Posterior cingulate gyrus (tissue), 11 donors: ENCODE data around the gene RCOR3.

ENCODE experiments used
- DNase-seq, 10 donors: peaks; one replicate each; pipeline versions ENCODE4 v3.0.0 to v3.0.0-alpha.2; 2020 to 2021; ENCODE audit warnings: mixed read lengths in 3 of 10
- intact Hi-C: fragments of 100-400 bp; cut with DNase I; formaldehyde crosslinking; loops from one replicate; pipeline ENCODE4 v1.15.1; 2023

Gene RCOR3

DNA sequence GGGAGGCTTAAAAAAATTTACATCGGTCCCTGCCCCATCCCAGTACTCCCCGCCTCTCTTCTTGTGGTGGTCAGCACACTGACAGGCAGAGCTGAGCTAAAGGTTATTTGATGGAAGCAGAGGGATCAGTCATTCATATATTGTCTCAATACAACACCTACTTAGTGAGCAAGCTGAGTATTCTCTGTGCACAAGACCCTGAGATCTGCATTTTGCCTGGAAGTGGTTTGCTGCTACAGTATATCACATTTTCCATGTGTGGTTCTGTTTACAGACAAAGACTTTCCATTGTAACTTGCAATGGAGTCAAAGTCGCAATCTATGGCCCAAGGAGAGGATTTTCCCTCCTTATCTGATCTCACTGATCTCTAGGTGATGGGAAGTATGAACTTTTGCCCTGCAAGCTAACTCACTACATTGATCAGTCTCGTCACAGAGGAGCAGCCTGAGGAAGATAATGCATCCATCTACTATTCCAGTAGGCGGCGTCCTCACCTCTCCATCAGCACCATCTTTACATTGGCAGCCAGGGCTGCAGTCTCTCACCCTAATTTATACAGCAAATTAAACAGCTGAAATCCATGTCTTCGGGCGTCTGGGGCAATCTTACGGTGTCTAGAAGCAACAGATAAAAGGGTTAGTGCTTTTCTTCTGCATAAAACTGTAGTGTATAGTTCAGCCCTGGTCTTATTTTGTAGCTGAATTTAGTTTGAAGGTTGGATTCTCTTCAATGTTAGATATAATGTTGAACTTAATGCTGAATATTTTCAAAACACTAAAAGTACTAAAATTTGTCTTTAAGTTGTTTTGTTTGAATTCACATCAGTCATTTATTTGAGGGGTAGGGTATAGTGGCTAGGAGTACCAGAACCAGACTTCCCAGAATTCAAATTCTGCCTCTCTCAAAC is 64.2 kb downstream of the RCOR3 start:
- intact Hi-C loops, result loop anchor here (10.0 kb wide), 2 partner anchors 151 to 191 kb away; no protein-coding TSS in a partner anchor
- DNase-seq, result peak in 4 of 10 donors; percentile 25 to 53 (median 43)

DNA sequence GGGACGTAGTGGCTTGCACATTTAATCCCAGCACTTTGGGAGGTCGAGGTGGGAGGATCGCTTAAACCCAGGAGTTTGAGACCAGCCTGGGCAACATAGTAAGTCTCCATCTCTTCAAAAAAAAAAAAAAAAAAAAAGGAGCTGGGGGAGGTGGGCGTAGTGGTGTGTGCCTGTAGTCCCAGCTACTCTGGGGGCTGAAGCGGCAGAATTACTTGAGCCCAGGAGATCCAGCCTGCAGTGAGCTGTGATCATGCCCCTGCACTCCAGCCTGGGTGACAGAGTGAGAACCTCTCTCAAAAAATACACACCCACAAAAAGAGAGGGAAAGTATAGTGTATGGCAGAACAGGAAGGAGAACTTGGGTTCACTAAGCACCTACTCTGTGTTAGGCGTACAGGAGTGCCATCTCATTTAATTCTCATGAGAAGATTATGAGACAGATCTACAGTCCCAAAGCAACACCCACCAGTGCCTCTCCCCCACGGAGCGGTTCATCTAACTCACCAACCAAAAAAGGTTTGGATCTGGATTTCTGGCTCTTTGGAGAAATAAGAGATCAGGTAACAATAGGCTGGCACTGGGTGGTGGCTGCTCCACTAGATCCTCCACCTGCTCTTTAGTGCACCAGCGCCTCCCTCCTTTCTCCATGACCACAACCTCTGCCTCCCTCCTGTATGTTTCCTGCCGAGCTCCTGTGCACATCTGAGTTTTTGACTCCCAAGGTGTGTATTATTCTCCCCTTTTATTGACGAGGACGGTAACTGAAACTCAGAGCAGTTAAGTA is 66.0 kb downstream of the RCOR3 start:
- peak in 1 of 10 donors; percentile 41 for DNase-seq
- intact Hi-C loops, result loop anchor here (5.0 to 10.0 kb wide), 3 partner anchors 150 to 327 kb away; no protein-coding TSS in a partner anchor

GRCh38 chr1:211326140-211326527 is 67.0 kb downstream of the RCOR3 start:
- intact Hi-C loops, result loop anchor here (5.0 to 10.0 kb wide), 3 partner anchors 149 to 326 kb away; no protein-coding TSS in a partner anchor
- DNase-seq, result no peak

DNA sequence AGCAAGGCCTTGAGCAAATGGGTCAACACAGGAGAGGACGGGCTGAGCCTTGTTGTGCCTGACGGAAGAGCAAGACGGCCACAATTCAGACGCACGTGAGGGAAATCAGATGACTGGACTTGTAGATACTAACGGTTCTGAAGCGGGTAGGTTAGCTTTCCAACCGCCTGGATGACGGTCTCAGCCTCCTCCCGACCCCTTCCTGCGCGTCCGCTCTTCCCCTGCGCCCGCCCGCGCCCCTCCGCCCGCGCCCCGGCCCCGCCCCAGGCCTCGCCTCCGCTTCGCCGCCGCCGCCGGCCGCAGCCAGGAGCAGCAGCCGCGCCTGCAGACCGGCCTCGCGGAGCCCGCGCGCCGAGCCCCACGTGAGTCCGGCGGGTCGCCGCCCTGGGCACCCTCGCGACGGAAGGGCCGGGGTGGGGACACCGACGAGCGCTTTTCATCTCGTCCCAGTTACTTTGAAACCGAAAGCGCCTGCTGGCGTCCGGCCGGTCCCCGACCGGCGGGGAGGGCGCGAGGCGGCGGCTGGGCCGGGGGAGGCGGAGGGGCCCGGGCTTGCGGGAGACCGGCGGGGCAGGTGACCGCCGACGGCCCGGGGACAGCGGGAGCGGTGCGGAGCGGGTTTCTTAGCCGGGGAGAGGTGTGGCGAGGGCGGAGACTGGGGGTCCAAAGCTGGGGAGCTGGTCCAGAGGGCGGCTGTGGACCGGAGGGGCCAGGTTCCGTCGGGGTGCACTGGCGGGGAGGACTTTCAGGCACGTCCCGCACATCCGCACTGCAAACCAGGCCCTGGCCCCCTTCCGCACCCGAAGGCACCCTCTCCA is 67.6 kb downstream of the RCOR3 start, which contains the start of gene TRAF5:
Gene TRAF5, plus strand, starts transcription at position 306 of the 818 bp plus-strand sequence. CDS start 26,407 bp downstream, outside the sequence.
- peak in 6 of 10 donors; percentile 19 to 86 (median 57) for DNase-seq
- intact Hi-C loops, result loop anchor here (5.0 to 10.0 kb wide), 3 partner anchors 148 to 326 kb away; no protein-coding TSS in a partner anchor

DNA sequence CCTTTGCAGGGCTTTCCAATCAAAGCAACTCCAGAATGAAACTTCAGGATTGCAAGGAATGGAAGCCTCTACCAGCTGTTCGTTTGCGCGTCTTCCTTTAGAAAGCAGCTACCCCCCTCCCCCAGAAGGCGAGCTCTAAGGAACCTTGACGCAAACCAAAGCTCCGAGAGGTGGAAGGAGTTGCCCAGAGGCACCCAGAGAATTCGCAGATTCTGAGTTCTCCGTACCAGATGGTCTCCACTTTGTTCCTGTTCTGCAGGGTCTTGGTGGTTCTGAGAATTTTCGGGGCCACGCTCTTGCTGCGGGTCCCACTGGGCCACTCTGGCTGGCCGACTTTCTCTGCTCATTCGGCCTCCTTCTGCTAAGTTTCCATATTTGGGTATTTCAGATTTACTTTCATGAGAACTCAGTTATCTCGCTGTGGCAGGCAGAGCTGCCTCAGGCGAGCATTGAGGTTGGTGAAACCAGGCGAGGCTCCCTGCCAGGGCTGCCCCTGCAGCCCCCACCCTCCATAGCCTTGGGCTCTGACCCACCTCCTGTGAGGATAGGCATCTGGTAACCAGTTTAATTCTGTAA is 68.3 kb downstream of the RCOR3 start:
- intact Hi-C loops, result loop anchor here (5.0 to 10.0 kb wide), 3 partner anchors 147 to 325 kb away; no protein-coding TSS in a partner anchor
- DNase-seq, result peak in 1 of 10 donors; percentile 51

GRCh38 chr1:211328084-211328694 is 69.0 kb downstream of the RCOR3 start:
- intact Hi-C loops, result loop anchor here (5.0 to 10.0 kb wide), 3 partner anchors 147 to 324 kb away; no protein-coding TSS in a partner anchor
- peak in 1 of 10 donors; percentile 37 for DNase-seq

GRCh38 chr1:211328866-211329475 is 69.8 kb downstream of the RCOR3 start:
- DNase-seq, result peak in 1 of 10 donors; percentile 43
- intact Hi-C loops, result loop anchor here (5.0 to 10.0 kb wide), 3 partner anchors 146 to 323 kb away; no protein-coding TSS in a partner anchor

GRCh38 chr1:211329764-211330201 is 70.6 kb downstream of the RCOR3 start:
- intact Hi-C loops, result loop anchor here (5.0 to 10.0 kb wide), 3 partner anchors 145 to 323 kb away; no protein-coding TSS in a partner anchor
- peak in 1 of 10 donors; percentile 40 for DNase-seq

GRCh38 chr1:211330282-211330936 is 71.2 kb downstream of the RCOR3 start:
- DNase-seq, result peak in 1 of 10 donors; percentile 42
- intact Hi-C loops, result no loop called here

- DNase-seq, result no peak
- intact Hi-C loops, result no loop called here
Observed at GRCh38 chr1:211331011-211331709, 72.0 kb downstream of the RCOR3 start.

DNA sequence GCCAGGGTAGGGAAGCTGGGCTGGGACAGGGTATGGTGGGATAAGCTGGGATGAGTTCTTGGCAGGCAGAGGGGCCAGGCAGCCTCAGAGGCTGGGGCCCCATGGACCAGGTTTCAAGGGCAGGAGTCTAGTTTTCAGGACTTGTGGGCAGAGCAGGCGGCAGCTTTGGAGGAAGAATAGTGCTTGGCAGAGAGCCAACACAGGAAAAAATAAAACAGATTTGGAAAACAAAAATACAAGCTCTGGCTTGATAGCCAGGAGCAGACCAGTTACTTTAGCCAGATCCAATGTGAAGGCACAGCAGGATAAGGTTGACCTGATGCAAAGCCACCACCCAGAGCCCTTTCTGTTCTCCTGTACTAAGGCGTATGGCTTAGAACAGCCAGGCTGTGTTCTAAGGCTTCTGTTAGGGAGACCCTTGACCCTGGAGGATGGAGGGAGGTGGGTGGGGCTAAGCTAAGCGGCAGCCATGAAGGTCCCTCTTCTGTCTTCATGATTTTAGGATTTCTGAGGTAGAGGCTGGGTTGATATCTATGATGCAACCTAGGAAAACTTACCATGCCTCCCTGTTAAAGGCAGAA is 73.0 kb downstream of the RCOR3 start:
- intact Hi-C loops, result no loop called here
- no peak for DNase-seq

DNA sequence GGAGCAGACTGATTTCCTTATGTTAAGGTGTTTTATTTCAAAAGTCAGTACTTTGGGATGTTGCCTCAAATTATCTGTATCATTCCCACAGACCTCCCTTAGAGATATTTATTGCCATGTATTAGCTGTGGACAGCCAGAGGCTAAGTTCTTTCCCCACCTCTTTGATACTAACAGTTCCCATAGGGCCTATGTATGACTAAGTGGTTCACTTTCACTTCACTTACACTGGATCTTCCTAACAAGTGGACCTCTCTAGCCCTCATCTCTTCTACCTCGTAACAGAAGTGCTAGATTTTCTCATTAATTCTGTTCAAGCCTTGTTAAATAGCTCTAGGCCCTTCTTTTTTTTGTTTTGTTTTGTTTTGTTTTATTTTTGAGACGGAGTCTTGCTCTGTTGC is 73.7 kb downstream of the RCOR3 start:
- no peak for DNase-seq
- intact Hi-C loops, result no loop called here

- no peak for DNase-seq
- intact Hi-C loops, result no loop called here
Observed at GRCh38 chr1:211333906-211334305, 74.7 kb downstream of the RCOR3 start.

DNA sequence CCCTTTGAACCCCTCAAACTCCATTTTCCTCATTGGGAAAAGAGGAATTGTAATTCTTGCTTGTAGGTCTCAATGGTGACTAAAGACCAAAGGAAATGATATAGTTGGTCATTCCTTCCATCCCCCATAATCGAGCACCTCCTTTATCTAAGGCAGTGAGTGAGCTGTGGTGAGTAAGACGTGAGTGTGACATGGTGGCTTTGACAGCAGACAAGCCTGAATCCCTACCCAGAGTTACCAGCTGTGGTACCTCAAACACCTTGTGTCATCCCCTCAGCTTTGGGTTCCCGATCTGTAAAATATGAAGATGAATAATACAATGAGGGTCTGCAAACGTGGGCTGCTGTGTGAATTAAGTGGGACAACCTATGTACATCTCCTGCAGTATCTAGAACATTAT is 75.8 kb downstream of the RCOR3 start:
- intact Hi-C loops, result no loop called here
- DNase-seq, result no peak

GRCh38 chr1:211335522-211336157 is 76.5 kb downstream of the RCOR3 start:
- intact Hi-C loops, result no loop called here
- no peak for DNase-seq

DNA sequence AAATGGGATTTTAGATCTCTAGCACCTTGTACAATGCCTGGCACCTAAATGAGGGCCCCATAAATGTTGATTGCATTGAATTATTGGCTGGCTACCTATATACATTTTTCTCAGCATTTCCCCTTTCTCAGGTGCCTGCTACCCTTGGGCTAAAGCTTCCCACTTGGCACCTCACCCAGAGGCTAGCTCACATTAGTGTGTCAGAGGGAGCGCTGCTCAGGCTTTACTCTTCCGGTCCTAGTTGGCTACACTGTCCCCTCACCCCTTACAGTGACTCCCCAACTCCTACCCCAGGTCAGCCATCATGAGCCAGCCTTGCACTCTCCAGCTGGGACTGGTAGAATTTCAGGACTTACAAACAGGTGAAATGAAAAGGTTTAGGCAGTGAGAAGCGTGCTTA is 77.0 kb downstream of the RCOR3 start:
- intact Hi-C loops, result no loop called here
- DNase-seq, result no peak
